ENCODE results near the gene MNAT1.
"Not testable (repeated sequence)": the region's sequence is repeated elsewhere in the genome, so short reads cannot be mapped to it uniquely, and the experiment has no call there.

The MNAT1 gene

GRCh38 chr14:60882219-60882618 lies 147.7 kb downstream of the MNAT1 start:
- DNase-seq (ENCODE audit: low read depth), result no peak

DNA sequence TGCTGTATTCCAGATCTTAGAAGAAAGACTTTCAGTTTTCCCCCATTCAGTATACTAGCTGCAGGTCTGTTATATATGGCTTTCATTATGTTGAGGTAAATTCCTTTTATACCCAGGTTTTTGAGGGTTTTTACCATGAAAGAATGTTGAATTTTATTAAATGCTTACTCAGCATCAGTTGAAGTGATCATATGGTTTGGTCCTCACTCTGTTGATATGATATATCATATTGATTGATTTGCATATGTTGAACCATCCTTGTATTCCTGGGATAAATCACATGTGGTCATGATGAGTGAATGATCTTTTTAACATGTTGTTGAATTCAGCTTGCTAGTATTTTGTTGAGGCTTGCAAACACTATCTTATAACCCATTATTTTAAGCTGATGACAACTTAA lies 149.6 kb downstream of the MNAT1 start:
- DNase-seq (ENCODE audit: low read depth), result no peak

- DNase-seq (ENCODE audit: low read depth), result not testable (repeated sequence)
Measured at GRCh38 chr14:60890636-60891035, 156.1 kb downstream of the MNAT1 start.

- no peak for DNase-seq (ENCODE audit: low read depth)
Measured at GRCh38 chr14:60893911-60894310, 159.3 kb downstream of the MNAT1 start.

DNA sequence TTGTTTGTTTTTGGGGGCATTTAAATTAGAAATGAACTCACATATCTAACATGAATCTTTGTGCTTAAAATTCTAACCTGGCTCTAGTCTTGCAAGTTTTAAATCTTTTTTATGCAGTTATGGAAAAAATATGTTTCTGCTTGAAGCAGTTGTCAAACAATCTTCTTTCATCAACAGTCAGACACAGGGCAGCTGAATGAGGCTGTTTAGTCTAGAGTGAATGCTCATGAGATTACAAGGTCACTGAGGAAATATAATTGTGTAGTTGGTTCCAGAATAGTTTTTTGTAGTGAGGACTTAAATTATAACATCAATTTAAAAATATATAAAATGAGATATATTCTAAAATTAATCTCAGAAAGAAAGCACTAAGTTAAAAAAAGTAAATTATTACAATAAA lies 169.8 kb downstream of the MNAT1 start:
- no peak for DNase-seq (ENCODE audit: low read depth)

DNA sequence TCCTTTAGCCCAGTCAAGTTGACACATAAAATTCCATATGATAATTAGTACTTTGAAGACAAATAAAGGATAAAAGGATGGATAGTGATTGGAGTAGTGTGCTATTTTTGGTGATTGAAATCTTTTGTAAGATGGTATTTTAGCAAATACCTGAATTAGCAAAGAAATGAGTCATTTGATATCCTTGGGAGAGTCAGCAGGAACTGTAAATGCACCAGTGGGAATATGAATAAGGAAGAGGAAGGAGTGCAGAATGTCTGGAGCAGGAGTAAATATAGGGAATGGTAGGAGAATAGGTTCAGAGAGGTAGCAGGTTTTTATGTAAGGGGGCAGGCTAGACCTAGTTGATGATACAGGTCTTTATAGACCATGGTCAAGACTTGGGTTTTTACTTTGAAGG lies 171.4 kb downstream of the MNAT1 start:
- no peak for DNase-seq (ENCODE audit: low read depth)

- DNase-seq (ENCODE audit: low read depth), result no peak
Measured at GRCh38 chr14:60915781-60916180, 181.2 kb downstream of the MNAT1 start.

GRCh38 chr14:60922050-60922449 lies 187.5 kb downstream of the MNAT1 start:
- no peak for DNase-seq (ENCODE audit: low read depth)

DNA sequence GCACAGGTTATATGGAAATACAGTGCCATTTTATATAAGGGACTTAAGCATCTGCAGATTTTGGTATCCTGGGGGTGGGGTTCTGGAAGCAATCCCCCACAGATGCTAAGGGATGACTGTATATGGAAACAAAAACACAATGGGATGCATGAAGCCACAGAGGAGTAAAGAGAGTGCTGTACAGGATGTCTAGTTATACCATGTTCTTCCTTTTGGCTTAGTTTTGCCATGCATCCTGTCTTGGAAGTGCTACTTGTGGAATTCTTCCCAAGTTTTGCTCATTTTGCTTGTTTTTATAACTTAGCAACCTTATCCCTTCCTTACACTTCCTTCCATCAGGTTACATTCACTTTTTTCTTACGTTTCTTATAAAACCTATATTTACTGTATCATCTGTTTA lies 190.7 kb downstream of the MNAT1 start:
- DNase-seq (ENCODE audit: low read depth), result no peak

- DNase-seq (ENCODE audit: low read depth), result no peak
Measured at GRCh38 chr14:60926002-60926401, 191.4 kb downstream of the MNAT1 start.

GRCh38 chr14:60931218-60931617 lies 196.7 kb downstream of the MNAT1 start:
- no peak for DNase-seq (ENCODE audit: low read depth)

- DNase-seq (ENCODE audit: low read depth), result no peak
Measured at GRCh38 chr14:60933920-60934655, 199.5 kb downstream of the MNAT1 start.

DNA sequence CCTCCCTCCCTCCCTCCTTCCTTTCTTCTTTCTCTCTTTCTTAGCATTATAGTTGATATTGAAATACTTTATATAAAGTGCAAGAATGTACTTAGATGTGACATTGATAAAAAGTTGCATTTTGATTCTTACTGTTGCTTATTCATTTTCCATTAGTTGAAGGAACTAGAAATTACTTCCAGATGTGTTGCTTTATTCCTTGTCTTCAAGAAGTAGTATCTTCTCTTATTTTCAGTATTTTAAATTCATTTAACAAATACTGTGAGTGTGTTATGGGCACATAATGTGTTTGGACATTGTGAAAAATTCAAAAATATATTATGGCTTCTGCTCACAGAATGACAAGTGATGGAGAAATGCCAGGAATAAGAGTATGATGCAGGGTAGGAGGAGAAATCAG lies 200.8 kb downstream of the MNAT1 start:
- no peak for DNase-seq (ENCODE audit: low read depth)

GRCh38 chr14:60943637-60944032 lies 209.1 kb downstream of the MNAT1 start:
- DNase-seq (ENCODE audit: low read depth), result no peak

DNA sequence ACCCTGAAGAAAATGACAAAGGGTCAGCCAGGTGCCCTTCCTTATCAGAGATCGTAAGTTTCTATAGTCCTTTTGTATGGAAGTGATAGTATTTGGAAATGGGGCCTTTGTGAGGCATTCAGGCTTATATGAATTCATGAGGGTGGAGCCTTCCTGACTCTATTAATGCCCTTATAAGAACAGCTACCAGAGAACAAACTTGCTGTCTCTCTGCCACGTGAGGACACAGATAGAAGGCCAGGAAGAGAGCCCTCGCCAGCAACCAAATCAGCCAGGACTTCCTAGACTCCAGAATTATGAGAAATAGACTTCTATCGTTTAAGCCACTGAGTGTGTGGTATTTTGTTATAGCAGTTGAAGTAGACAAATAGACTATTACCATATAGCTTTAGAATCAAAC lies 209.6 kb downstream of the MNAT1 start:
- no peak for DNase-seq (ENCODE audit: low read depth)

- no peak for DNase-seq (ENCODE audit: low read depth)
Measured at GRCh38 chr14:60945984-60946383, 211.4 kb downstream of the MNAT1 start.

- no peak for DNase-seq (ENCODE audit: low read depth)
Measured at GRCh38 chr14:60946773-60947172, 212.2 kb downstream of the MNAT1 start.

DNA sequence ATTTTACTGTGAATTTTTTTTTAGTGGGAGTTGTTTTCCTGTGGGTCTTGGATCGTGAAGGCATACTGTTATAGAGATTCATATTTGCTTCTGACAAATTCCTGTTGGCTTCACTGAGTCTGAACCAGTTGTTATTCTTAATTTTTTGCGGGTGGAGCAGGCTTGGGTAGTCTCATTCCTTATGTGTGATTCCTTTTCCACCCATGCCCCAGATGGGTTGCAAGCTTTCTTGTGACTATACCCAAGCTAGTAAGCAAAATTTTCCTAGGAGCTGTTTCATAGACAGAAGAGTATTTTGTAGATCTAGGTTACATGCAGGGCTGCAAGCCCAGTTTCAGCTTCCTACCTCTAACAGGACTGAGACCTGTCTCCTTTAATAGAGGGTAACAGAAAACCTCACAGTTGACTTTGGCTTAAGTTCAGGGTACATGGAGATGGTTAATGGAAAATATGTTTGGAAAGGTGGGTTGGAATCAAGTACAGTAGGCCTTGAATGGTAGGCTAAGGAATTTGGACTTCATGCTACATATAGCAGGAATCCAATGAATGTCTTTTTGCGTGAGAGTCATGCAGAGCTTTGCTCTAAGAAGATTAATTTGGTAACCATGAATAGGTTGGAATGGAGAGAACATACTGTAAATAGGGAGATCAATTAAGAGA lies 217.3 kb downstream of the MNAT1 start:
- DNase-seq (ENCODE audit: low read depth), result no peak

DNA sequence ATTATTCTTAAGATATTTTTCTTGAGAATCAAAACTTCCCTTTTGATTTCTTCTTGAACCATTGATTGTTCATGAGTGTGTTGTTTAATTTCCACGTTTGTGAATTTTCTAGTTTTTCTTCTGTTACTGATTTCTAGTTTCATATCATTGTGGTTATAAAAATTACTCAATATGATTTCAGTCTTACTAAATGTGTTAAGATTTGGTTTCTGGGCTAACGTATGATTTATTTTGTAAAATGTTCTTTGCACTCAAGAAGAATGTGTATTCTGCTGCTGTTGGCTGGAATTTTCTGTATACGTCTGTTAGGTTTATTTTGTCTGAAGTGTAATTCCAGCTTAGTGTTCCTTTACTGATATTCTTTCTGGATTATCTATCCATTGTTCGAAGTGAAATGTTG lies 221.6 kb downstream of the MNAT1 start:
- no peak for DNase-seq (ENCODE audit: low read depth)

DNA sequence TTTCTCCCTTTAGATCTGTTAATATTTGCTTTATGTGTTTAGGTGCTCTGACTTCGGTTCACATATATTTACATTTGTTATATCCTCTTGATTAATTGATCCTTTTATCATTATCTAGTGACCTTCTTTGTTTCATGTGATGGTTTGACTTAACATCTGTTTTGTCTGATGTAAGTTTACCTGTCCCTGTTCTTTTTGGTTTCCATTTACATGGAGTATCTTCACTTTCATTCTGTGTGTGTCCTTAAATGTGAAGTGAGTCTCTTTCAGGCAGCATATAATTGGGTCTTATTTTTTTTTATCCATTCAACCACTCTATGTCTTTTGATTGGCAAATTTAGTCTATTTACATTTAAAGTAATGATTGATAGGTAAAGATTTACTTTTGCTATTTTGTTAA lies 222.1 kb downstream of the MNAT1 start:
- DNase-seq (ENCODE audit: low read depth), result no peak

- no peak for DNase-seq (ENCODE audit: low read depth)
Measured at GRCh38 chr14:60958146-60958545, 223.6 kb downstream of the MNAT1 start.

GRCh38 chr14:60963761-60964160 lies 229.2 kb downstream of the MNAT1 start:
- no peak for DNase-seq (ENCODE audit: low read depth)

DNA sequence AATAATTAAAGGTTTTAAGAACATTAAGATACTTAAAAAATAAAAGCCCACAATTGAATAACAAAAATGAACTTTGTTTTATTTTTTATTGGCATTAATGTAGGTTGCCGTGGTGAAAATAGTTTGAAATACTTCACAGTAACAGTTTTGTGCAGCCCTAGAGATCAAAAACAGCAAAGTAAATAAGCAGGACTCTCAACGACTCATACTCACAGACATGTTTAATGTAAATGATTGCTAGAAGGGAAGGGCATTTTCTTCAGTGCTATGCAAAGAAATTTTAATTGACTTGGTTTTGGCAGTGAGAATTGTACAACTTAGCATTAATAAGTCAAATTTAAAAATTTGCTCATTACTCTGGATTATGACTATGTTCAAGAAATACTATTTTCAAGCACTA lies 230.3 kb downstream of the MNAT1 start:
- DNase-seq (ENCODE audit: low read depth), result no peak

DNA sequence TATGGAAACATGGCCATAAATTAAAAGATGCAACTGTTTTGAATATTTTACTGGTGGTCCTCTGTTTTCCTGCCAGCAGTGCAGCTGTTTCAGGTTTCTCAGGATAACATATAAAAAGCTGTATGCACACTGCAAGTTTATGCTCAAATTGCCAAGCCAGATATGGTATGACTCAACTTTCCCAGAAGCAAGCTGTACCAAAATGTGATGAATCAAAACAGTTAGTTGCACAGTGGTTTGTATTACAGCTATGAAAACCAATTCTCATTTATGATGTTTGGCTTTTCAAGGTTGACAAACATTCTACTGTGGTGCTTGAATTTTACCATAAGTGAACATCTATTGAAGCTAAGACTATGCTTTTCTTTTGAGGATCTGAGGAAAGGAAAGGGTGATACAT lies 230.8 kb downstream of the MNAT1 start:
- DNase-seq (ENCODE audit: low read depth), result peak; percentile 82
